NCI-H2227 treated with DMSO at 0.1 percent for 48 hours (cell line): ENCODE results near the gene MYT1.

Experiments
- DNase-seq: peaks from one replicate; lab custom pipeline; 2025; lab: John Stamatoyannopoulos, UW

The MYT1 gene

GRCh38 chr20:64219202-64219601 is 55.0 kb downstream of the MYT1 start:
- no peak for DNase-seq

- DNase-seq = no peak
Observed at GRCh38 chr20:64219730-64220129, 55.5 kb downstream of the MYT1 start.

GRCh38 chr20:64220420-64220819 is 56.2 kb downstream of the MYT1 start:
- DNase-seq = no peak

- no peak for DNase-seq
Observed at GRCh38 chr20:64220891-64221527, 56.8 kb downstream of the MYT1 start.

GRCh38 chr20:64222291-64222735 is 58.1 kb downstream of the MYT1 start:
- no peak for DNase-seq

GRCh38 chr20:64222851-64223525 is 58.7 kb downstream of the MYT1 start:
- no peak for DNase-seq

GRCh38 chr20:64223526-64224067 is 59.3 kb downstream of the MYT1 start:
- peak; percentile 67 for DNase-seq

GRCh38 chr20:64224351-64225170 is 60.3 kb downstream of the MYT1 start:
- no peak for DNase-seq

GRCh38 chr20:64225171-64225595 is 60.9 kb downstream of the MYT1 start:
- DNase-seq = no peak

- no peak for DNase-seq
Observed at GRCh38 chr20:64225828-64226598, 61.8 kb downstream of the MYT1 start.

GRCh38 chr20:64226686-64227580 is 62.7 kb downstream of the MYT1 start:
- no peak for DNase-seq

- no peak for DNase-seq
Observed at GRCh38 chr20:64228086-64228653, 63.9 kb downstream of the MYT1 start.

- DNase-seq = no peak
Observed at GRCh38 chr20:64228751-64229506, 64.7 kb downstream of the MYT1 start.

GRCh38 chr20:64229507-64230061 is 65.3 kb downstream of the MYT1 start:
- no peak for DNase-seq

GRCh38 chr20:64230461-64231145 is 66.4 kb downstream of the MYT1 start:
- DNase-seq = no peak

- DNase-seq = no peak
Observed at GRCh38 chr20:64231621-64232550, 67.6 kb downstream of the MYT1 start.

- no peak for DNase-seq
Observed at GRCh38 chr20:64232794-64233193, 68.5 kb downstream of the MYT1 start.

- DNase-seq = no peak
Observed at GRCh38 chr20:64233725-64234124, 69.5 kb downstream of the MYT1 start.
